ENCODE data around the gene NACA. TPM values are rescaled to one million over a fixed set of nuclear protein-coding genes. Genes with fewer than 3 reads are reported as not detected.

NACA gene
- total and polyA plus RNA-seq, 2 of the 13 experiments (the other 11 are each of a cell fraction or from before 2014, with no cell fraction given) = 799 to 1,700 TPM

- TF ChIP-seq ZBTB1 (CRISPR knock-in tag; IDR thresholded peaks at IDR 0.05; ENCODE audit: borderline replicate concordance) (no peak), SMAD1 (CRISPR knock-in tag; IDR thresholded peaks at IDR 0.05; ENCODE audit: borderline replicate concordance, low read depth) (0 out of 2 replicates have a peak, but pooled peaks have one; percentile 12), ZNF878 (CRISPR knock-in tag; IDR thresholded peaks at IDR 0.05) (0 out of 2 replicates have a peak, but pooled peaks have one; percentile 5), CENPT (CRISPR knock-in tag; IDR thresholded peaks at IDR 0.05; ENCODE audit: low read depth) (0 out of 2 replicates have a peak, but pooled peaks have one; percentile 46), ZNF510 (CRISPR knock-in tag; IDR thresholded peaks at IDR 0.05; ENCODE audit: low read depth) (no peak), ZNF17 (CRISPR knock-in tag; IDR thresholded peaks at IDR 0.05) (no peak), IKZF1 (IDR thresholded peaks at IDR 0.05) (no peak), KLF13 (CRISPR knock-in tag; IDR thresholded peaks at IDR 0.05) (no peak), ZNF562 (CRISPR knock-in tag; IDR thresholded peaks at IDR 0.05; ENCODE audit: borderline replicate concordance) (no peak), KAT8 (CRISPR knock-in tag; IDR thresholded peaks at IDR 0.05) (no peak), RARG (CRISPR knock-in tag; IDR thresholded peaks at IDR 0.05; ENCODE audit: low read depth) (no peak), ZNF20 (CRISPR knock-in tag; IDR thresholded peaks at IDR 0.05) (peak; percentile 79; the same call in 1 of the 2 replicates), ZNF572 (CRISPR knock-in tag; IDR thresholded peaks at IDR 0.05) (peak; percentile 85; the same call in 1 of the 2 replicates), ZEB1 (IDR thresholded peaks at IDR 0.05; ENCODE audit: insufficient replicate concordance, low read depth) (peak; percentile 14), SOX13 (IDR thresholded peaks at IDR 0.05) (no peak), SOX13 (CRISPR knock-in tag; conservative IDR thresholded peaks at IDR 0.05 in 1 of 2, IDR thresholded peaks at IDR 0.05 in 1 of 2) (no peak), SRSF1 (optimal IDR thresholded peaks at IDR 0.05; ENCODE audit: low read depth, low read length) (peak; percentile 38), KLF11 (CRISPR knock-in tag; IDR thresholded peaks at IDR 0.05) (no peak)
- TF ChIP-seq, protein P1, sequence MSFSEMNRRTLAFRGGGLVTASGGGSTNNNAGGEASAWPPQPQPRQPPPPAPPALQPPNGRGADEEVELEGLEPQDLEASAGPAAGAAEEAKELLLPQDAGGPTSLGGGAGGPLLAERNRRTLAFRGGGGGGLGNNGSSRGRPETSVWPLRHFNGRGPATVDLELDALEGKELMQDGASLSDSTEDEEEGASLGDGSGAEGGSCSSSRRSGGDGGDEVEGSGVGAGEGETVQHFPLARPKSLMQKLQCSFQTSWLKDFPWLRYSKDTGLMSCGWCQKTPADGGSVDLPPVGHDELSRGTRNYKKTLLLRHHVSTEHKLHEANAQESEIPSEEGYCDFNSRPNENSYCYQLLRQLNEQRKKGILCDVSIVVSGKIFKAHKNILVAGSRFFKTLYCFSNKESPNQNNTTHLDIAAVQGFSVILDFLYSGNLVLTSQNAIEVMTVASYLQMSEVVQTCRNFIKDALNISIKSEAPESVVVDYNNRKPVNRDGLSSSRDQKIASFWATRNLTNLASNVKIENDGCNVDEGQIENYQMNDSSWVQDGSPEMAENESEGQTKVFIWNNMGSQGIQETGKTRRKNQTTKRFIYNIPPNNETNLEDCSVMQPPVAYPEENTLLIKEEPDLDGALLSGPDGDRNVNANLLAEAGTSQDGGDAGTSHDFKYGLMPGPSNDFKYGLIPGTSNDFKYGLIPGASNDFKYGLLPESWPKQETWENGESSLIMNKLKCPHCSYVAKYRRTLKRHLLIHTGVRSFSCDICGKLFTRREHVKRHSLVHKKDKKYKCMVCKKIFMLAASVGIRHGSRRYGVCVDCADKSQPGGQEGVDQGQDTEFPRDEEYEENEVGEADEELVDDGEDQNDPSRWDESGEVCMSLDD (CRISPR knock-in tag; IDR thresholded peaks at IDR 0.05; ENCODE audit: borderline replicate concordance) = peak; percentile 44; the same call in 1 of the 2 replicates
- TF ChIP-seq, protein P2, sequence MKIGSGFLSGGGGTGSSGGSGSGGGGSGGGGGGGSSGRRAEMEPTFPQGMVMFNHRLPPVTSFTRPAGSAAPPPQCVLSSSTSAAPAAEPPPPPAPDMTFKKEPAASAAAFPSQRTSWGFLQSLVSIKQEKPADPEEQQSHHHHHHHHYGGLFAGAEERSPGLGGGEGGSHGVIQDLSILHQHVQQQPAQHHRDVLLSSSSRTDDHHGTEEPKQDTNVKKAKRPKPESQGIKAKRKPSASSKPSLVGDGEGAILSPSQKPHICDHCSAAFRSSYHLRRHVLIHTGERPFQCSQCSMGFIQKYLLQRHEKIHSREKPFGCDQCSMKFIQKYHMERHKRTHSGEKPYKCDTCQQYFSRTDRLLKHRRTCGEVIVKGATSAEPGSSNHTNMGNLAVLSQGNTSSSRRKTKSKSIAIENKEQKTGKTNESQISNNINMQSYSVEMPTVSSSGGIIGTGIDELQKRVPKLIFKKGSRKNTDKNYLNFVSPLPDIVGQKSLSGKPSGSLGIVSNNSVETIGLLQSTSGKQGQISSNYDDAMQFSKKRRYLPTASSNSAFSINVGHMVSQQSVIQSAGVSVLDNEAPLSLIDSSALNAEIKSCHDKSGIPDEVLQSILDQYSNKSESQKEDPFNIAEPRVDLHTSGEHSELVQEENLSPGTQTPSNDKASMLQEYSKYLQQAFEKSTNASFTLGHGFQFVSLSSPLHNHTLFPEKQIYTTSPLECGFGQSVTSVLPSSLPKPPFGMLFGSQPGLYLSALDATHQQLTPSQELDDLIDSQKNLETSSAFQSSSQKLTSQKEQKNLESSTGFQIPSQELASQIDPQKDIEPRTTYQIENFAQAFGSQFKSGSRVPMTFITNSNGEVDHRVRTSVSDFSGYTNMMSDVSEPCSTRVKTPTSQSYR (CRISPR knock-in tag; IDR thresholded peaks at IDR 0.05; ENCODE audit: borderline replicate concordance) = no peak
These were observed 37.6 kb downstream of the NACA start (continued) for GRCh38 chr12:56687223-56688128.
